K562 (cell line): ENCODE data around the gene RXRA. TPM values are rescaled to one million over a fixed set of nuclear protein-coding genes. Genes with fewer than 3 reads are reported as not detected.

Experiments
- ATAC-seq: fragments of 200-7000 bp; cut with Tn5 transposase; 3 replicates; pipeline ENCODE4 v1.9.1; 2020; ENCODE audit warnings: moderate library complexity
- BruUV-seq: library from RNA; stranded (reverse); fragments of 400-500 nt; replicated peaks from 2 replicates; lab custom pipeline; 2021; lab: Mats Ljungman, UMichigan
- CTCF ChIA-PET: fragments of 300-600 bp; formaldehyde crosslinking; extraction: SDS; loops from one replicate; lab custom pipeline; 2021; ENCODE audit warnings: low intra/inter-chr PET ratio; lab: Yijun Ruan, JAX
- POLR2A ChIA-PET: fragments of 300-600, 350-650 bp; sonication (Branson Sonifier 250); formaldehyde crosslinking; extraction: SDS; loops from one replicate; lab custom pipeline; 2021; ENCODE audit warnings: antibody characterized with exemption, inconsistent platforms; lab: Yijun Ruan, JAX
- DNase-seq, 4 experiments: peaks; one replicate each; pipeline versions ENCODE4 v3.0.0 to v3.0.0-alpha.2; 2011 to 2018; ENCODE audit warnings: low spot score in 3 of 4, mixed read lengths in 3 of 4; ENCODE audit errors: extremely low read depth in 1 of 4
- FAIRE-seq: peaks from 2 replicates; lab custom pipeline; 2011; peaks lifted over from hg19 to GRCh38; lab: Jason Lieb, UNC
- H2AFZ ChIP-seq: 2 replicates; pipeline ENCODE4 v1.6.0; 2011; ENCODE audit warnings: low read depth, low read length, control low read depth, inconsistent platforms
- H3K27ac ChIP-seq: fragments of 200-600 bp; 3 replicates; pipeline ENCODE4 v1.8.0; 2011; ENCODE audit warnings: low read depth, mild to moderate bottlenecking, control low read depth, inconsistent platforms, low read length, moderate library complexity, mixed read lengths; ENCODE audit errors: extremely low read depth
- H3K27me3 ChIP-seq, 2 experiments: fragments of 300-600 bp in 1 of 2; 2 replicates in 1 of 2; 3 replicates in 1 of 2; pipeline versions ENCODE4 v1.6.0 to v1.8.0; 2011; ENCODE audit warnings: inconsistent platforms in 2 of 2, low read length in 2 of 2, mild to moderate bottlenecking in 1 of 2, mixed read lengths in 1 of 2, moderate library complexity in 1 of 2; ENCODE audit not compliant: control insufficient read depth in 2 of 2, insufficient read depth in 2 of 2
- H3K36me3 ChIP-seq: fragments of 300-600 bp; 3 replicates; pipeline ENCODE4 v1.8.0; 2011; ENCODE audit warnings: mild to moderate bottlenecking, low read length, inconsistent platforms; ENCODE audit not compliant: control insufficient read depth, insufficient read depth
- H3K4me1 ChIP-seq, 2 experiments: fragments of 200-600 bp in 1 of 2; replicated peaks in 1 of 2; 2 replicates in 1 of 2; 3 replicates in 1 of 2; pipeline versions ENCODE4 v1.5.1 to v1.8.0; 2011; ENCODE audit warnings: inconsistent platforms in 2 of 2, low read length in 2 of 2, mild to moderate bottlenecking in 1 of 2, mixed read lengths in 1 of 2, moderate library complexity in 1 of 2; ENCODE audit not compliant: control insufficient read depth in 2 of 2, insufficient read depth in 2 of 2
- H3K4me2 ChIP-seq: 2 replicates; pipeline ENCODE4 v1.6.1; 2011; ENCODE audit warnings: low read length, control low read depth, inconsistent platforms, mixed read lengths; ENCODE audit not compliant: insufficient read depth
- H3K4me3 ChIP-seq: fragments of 200-600 bp; sonication (generic), shearing (Covaris generic); 2 replicates; pipeline ENCODE4 v1.5.1; 2016; ENCODE audit warnings: control low read depth, inconsistent platforms
- H3K79me2 ChIP-seq: fragments of 200-600 bp; 3 replicates; pipeline ENCODE4 v1.8.0; 2011; ENCODE audit warnings: low read length, inconsistent platforms; ENCODE audit not compliant: control insufficient read depth, insufficient read depth
- H3K9ac ChIP-seq, 2 experiments: 2 replicates each; pipeline versions ENCODE4 v1.6.0 to v1.6.1; 2011; ENCODE audit warnings: low read depth in 2 of 2, low read length in 2 of 2, control low read depth in 1 of 2, inconsistent platforms in 1 of 2, mild to moderate bottlenecking in 1 of 2, mixed read lengths in 1 of 2; ENCODE audit not compliant: insufficient read depth in 1 of 2
- H3K9me1 ChIP-seq: one replicate; pipeline ENCODE4 v1.6.0; 2011; ENCODE audit warnings: inconsistent platforms, mild to moderate bottlenecking, low read length, moderate library complexity; ENCODE audit not compliant: control insufficient read depth, insufficient read depth
- H3K9me3 ChIP-seq: replicated peaks from 2 replicates; pipeline ENCODE4 v1.5.1; 2011; ENCODE audit warnings: low read depth, low read length, inconsistent platforms; ENCODE audit not compliant: control insufficient read depth, insufficient read depth
- H4K20me1 ChIP-seq: replicated peaks from 2 replicates; pipeline ENCODE4 v1.6.1; 2011; ENCODE audit warnings: low read length, inconsistent platforms, mixed read lengths; ENCODE audit not compliant: control insufficient read depth, insufficient read depth
- NRF1 ChIP-seq, 2 experiments: fragments of 450-650 bp; IDR thresholded peaks in 1 of 2; conservative IDR thresholded peaks in 1 of 2; 2 replicates each; pipeline ENCODE4 v1.6.1; 2014; ENCODE audit warnings: mild to moderate bottlenecking in 2 of 2
- VEZF1 ChIP-seq: fragments of 200-800 bp; sonication (Bioruptor generic); IDR thresholded peaks from 2 replicates; pipeline ENCODE4 v1.6.1; 2017; ENCODE audit warnings: missing genetic modification characterization, missing compliant biosample characterization
- WGBS: fragments of 100-300 bp; shearing (Covaris generic); methylation state at CpG from one replicate; pipeline ENCODE4 v1.1.6; 2016; ENCODE audit warnings: low coverage, mixed read lengths; ENCODE audit not compliant: insufficient coverage; ENCODE audit errors: missing lambda C conversion rate; 5-methylcytosine and 5-hydroxymethylcytosine counted together
- in situ Hi-C: fragments of 300-500 bp; cut with MboI; formaldehyde crosslinking; loops from 4 replicates; pipeline ENCODE4 v1.15.0; 2018; ENCODE audit warnings: inconsistent platforms, mixed read lengths
- intact Hi-C: fragments of 100-400 bp; cut with micrococcal nuclease; formaldehyde crosslinking; loops from 2 replicates; pipeline ENCODE4 v1.14.2; 2022
- polyA plus RNA-seq, 8 experiments: library from polyadenylated mRNA; depleted of rRNA in 4 of 8; stranded (reverse) in 5 of 8; unstranded in 3 of 8; fragments of >200 nt; fragmentation: Nextera tagmentation in 2 of 8; fragmentation: Illumina TruSeq in 1 of 8; extraction: Ambion mirVana in 2 of 8; extraction: Trizol in 1 of 8; gene quantifications; 2 replicates each; pipeline versions ENCODE4 v1.2.1 to v1.2.3, GENCODE V29; 2011 to 2014; ENCODE audit warnings: inconsistent platforms in 1 of 8, missing spikeins in 1 of 8
- total RNA-seq, 7 experiments: library from RNA; depleted of rRNA in 6 of 7; stranded (reverse); fragments of >200 nt in 6 of 7; fragmentation: Illumina TruSeq in 2 of 7; extraction: Trizol in 2 of 7; gene quantifications; 2 replicates each; pipeline versions ENCODE4 v1.2.1 to v1.2.3, GENCODE V29; 2011 to 2021; ENCODE audit warnings: low replicate concordance in 1 of 7
- TF ChIP-seq, protein P1 (sequence below), 3 experiments: fragments of 200-800 bp in 1 of 3; sonication (Bioruptor generic) in 1 of 3; sonication (generic) in 1 of 3; formaldehyde crosslinking in 1 of 3; IDR thresholded peaks; 2 replicates each; pipeline versions ENCODE4 v1.6.1 to v1.8.0; 2016 to 2022; ENCODE audit warnings: mild to moderate bottlenecking in 2 of 3, missing compliant biosample characterization in 2 of 3, missing genetic modification characterization in 2 of 3, missing genetic modification reagents in 1 of 3

Gene RXRA
- total and polyA plus RNA-seq, 9 of the 15 experiments (the other 6 are each of a cell fraction or from before 2014, with no cell fraction given): 0.35 to 23.6 (median 4.6) TPM

DNA sequence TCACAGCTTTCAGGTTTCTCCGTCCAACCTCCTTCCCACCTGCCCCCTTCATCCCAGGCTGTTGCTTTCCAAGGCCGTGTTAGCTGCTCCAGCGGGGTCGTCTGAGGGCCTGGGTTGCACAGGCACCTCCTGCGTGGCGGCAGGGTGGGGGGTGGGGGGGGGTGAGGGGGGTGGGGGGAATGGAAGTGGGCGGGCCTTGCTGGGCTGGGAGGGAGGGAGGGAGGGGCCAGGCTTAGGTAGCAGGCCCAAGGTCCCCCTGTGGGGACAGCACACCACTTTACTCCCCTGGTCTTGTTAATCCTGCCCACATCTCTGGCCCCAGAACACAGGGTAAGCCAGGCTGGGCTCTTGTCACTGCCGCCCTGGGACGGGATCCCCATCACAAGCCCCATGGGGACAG, 99.1 kb downstream of the RXRA start:
- Histone ChIP-seq H3K9ac (no peak overlapping the region), H3K79me2 (no peaks in the 10 kb centered on the region), H4K20me1 (peaks cover 4% of the 10 kb centered on the region; the same call in 1 of the 2 replicates), H3K36me3 (no peaks in the 10 kb centered on the region), H3K9me1 (peaks cover 7% of the 10 kb centered on the region), H3K9me3 (no peaks in the 10 kb centered on the region), H2AFZ (no peak overlapping the region), H3K4me1 (peaks cover 0 to 31% of the 10 kb centered on the region in 2 experiments; a peak in 2 of 5 replicates), H3K4me3 (no peak overlapping the region), H3K27ac (no peak overlapping the region), H3K27me3 (no peaks in the 10 kb centered on the region), H3K4me2 (no peak overlapping the region)
- in situ Hi-C loops (no loop called here), intact Hi-C loops (no loop called here)
- ATAC-seq: peak; percentile 31
- ChIA-PET CTCF (no interaction called here), POLR2A (interaction anchor here (0.6 kb wide), 1 partner anchor 37 kb away, joined by 3 read pairs; no protein-coding TSS in a partner anchor)
- no peak for FAIRE-seq
- 23% methylated on average over 5 of the region's 9 CpGs for WGBS
- BruUV-seq: no TSS peak
- TF ChIP-seq, protein P1, sequence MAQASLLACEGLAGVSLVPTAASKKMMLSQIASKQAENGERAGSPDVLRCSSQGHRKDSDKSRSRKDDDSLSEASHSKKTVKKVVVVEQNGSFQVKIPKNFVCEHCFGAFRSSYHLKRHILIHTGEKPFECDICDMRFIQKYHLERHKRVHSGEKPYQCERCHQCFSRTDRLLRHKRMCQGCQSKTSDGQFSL (CRISPR knock-in tag; IDR thresholded peaks at IDR 0.05): 0 out of 2 replicates have a peak, but pooled peaks have one; percentile 24
- TF ChIP-seq, protein P1 (tag; IDR thresholded peaks at IDR 0.05): no peak
- TF ChIP-seq VEZF1 (CRISPR knock-in tag) (0 out of 2 replicates have a peak, but pooled peaks have one; percentile 18), NRF1 (conservative IDR thresholded peaks at IDR 0.05 in 1 of 2, IDR thresholded peaks at IDR 0.05 in 1 of 2) (no peak)
- DNase-seq: peak in 3 of 4 experiments; percentile 55 to 60 (median 58)
